ENCODE results near the gene ACTMAP. TPM values are rescaled to one million over a fixed set of nuclear protein-coding genes. Genes with fewer than 3 reads are reported as not detected.

The ACTMAP gene
- total and polyA plus RNA-seq, 2 of the 13 experiments (the other 11 are each of a cell fraction or from before 2014, with no cell fraction given): 2.2 to 7.9 TPM

- no peak for TF ChIP-seq HNF1A (IDR thresholded peaks at IDR 0.05; ENCODE audit: low read depth)
- TF ChIP-seq HNF1A (CRISPR knock-in tag; IDR thresholded peaks at IDR 0.05; ENCODE audit: borderline replicate concordance): no peak; the same call in 1 of the 2 replicates
- peak; percentile 82 for TF ChIP-seq GATAD1 (CRISPR knock-in tag; IDR thresholded peaks at IDR 0.05)
- TF ChIP-seq AHR (CRISPR knock-in tag; IDR thresholded peaks at IDR 0.05): no peak
- TF ChIP-seq NR2C2 (CRISPR knock-in tag; IDR thresholded peaks at IDR 0.05; ENCODE audit: borderline replicate concordance): 0 out of 2 replicates have a peak, but pooled peaks have one; percentile 26
- peak; percentile 64 for TF ChIP-seq PHF8 (CRISPR knock-in tag; IDR thresholded peaks at IDR 0.05)
- TF ChIP-seq RORA (CRISPR knock-in tag; IDR thresholded peaks at IDR 0.05): no peak
- TF ChIP-seq ZNF34 (CRISPR knock-in tag; IDR thresholded peaks at IDR 0.05; ENCODE audit: borderline replicate concordance): no peak
- no peak for TF ChIP-seq ARNT (IDR thresholded peaks at IDR 0.05)
- no peak for TF ChIP-seq FOXO1 (CRISPR knock-in tag; IDR thresholded peaks at IDR 0.05)
- no peak for TF ChIP-seq RFX3 (CRISPR knock-in tag; IDR thresholded peaks at IDR 0.05)
- TF ChIP-seq ZFP36L1 (CRISPR knock-in tag; IDR thresholded peaks at IDR 0.05): 0 out of 2 replicates have a peak, but pooled peaks have one; percentile 20
- TF ChIP-seq ZNF879 (CRISPR knock-in tag; IDR thresholded peaks at IDR 0.05): no peak
- no peak for TF ChIP-seq ZBTB39 (CRISPR knock-in tag; IDR thresholded peaks at IDR 0.05)
- TF ChIP-seq ZNF224 (CRISPR knock-in tag; IDR thresholded peaks at IDR 0.05): no peak
- TF ChIP-seq PAF1 (CRISPR knock-in tag; IDR thresholded peaks at IDR 0.05): no peak
- no peak for TF ChIP-seq HNF4G (IDR thresholded peaks at IDR 0.05; ENCODE audit: borderline replicate concordance, low read depth, low read length)
- no peak for TF ChIP-seq HNF4G (CRISPR knock-in tag; IDR thresholded peaks at IDR 0.05; ENCODE audit: borderline replicate concordance, low read depth)
- TF ChIP-seq MXI1 (IDR thresholded peaks at IDR 0.05; ENCODE audit: borderline replicate concordance, low read depth, low read length): peak; percentile 35; the same call in 1 of the 3 replicates
- TF ChIP-seq ZNF605 (CRISPR knock-in tag; IDR thresholded peaks at IDR 0.05): peak; percentile 55
- TF ChIP-seq ZNF350 (CRISPR knock-in tag; IDR thresholded peaks at IDR 0.05; ENCODE audit: borderline replicate concordance, low read depth): no peak
- no peak for TF ChIP-seq CREBL2 (CRISPR knock-in tag; IDR thresholded peaks at IDR 0.05; ENCODE audit: borderline replicate concordance)
- peak; percentile 76 for TF ChIP-seq POLR2G (IDR thresholded peaks at IDR 0.05; ENCODE audit: low read depth, low read length)
- no peak for TF ChIP-seq ZNF780A (CRISPR knock-in tag; IDR thresholded peaks at IDR 0.05)
- TF ChIP-seq ZSCAN22 (CRISPR knock-in tag; IDR thresholded peaks at IDR 0.05): no peak; the same call in 1 of the 2 replicates
These were observed 33.6 kb downstream of the ACTMAP start, which contains the start of the genes COQ8B and ITPKC (continued) for GRCh38 chr19:40716482-40717324.
